SK-N-SH (cell line): ENCODE measurements around the gene SLC40A1. TPM values are rescaled to one million over a fixed set of nuclear protein-coding genes. Genes with fewer than 3 reads are reported as not detected.

Experiments used
- CTCF ChIA-PET: fragments of 300-600, 350-600 bp; formaldehyde crosslinking; extraction: SDS; loops from one replicate; lab custom pipeline; 2021; lab: Yijun Ruan, JAX
- POLR2A ChIA-PET: fragments of 350-600 bp; sonication (Branson Sonifier 250); formaldehyde crosslinking; extraction: SDS; loops from one replicate; lab custom pipeline; 2020; ENCODE audit warnings: antibody characterized with exemption, inconsistent platforms; lab: Yijun Ruan, JAX
- DNase-seq: peaks from one replicate; pipeline ENCODE4 v3.0.0; 2012
- H2AFZ ChIP-seq: fragments of 200-600 bp; sonication (generic); 2 replicates; pipeline ENCODE4 v1.8.1; 2016; ENCODE audit warnings: antibody characterized with exemption, mild to moderate bottlenecking, low read depth
- H3F3A ChIP-seq: fragments of 200-600 bp; sonication (generic); replicated peaks from 2 replicates; pipeline ENCODE3; 2016; ENCODE audit warnings: antibody characterized with exemption, mild to moderate bottlenecking; ENCODE audit not compliant: insufficient read depth
- H3K27ac ChIP-seq, 2 experiments: fragments of 200-500 bp in 1 of 2; fragments of 200-600 bp in 1 of 2; sonication (Bioruptor generic) in 1 of 2; sonication (generic), shearing (Covaris generic) in 1 of 2; 2 replicates each; pipeline versions ENCODE4 v1.5.1 to v1.6.1; 2014 to 2016; ENCODE audit warnings: low read depth in 2 of 2, inconsistent platforms in 1 of 2, low read length in 1 of 2, mild to moderate bottlenecking in 1 of 2, mixed read lengths in 1 of 2
- H3K27me3 ChIP-seq: fragments of 200-600 bp; sonication (generic), shearing (Covaris generic); 2 replicates; pipeline ENCODE4 v1.6.1; 2016; ENCODE audit warnings: mixed run types; ENCODE audit not compliant: insufficient read depth
- H3K36me3 ChIP-seq, 2 experiments: fragments of 200-500 bp in 1 of 2; fragments of 200-600 bp in 1 of 2; sonication (Bioruptor generic) in 1 of 2; sonication (generic) in 1 of 2; replicated peaks in 1 of 2; 2 replicates each; pipeline versions ENCODE3 to v1.5.1; 2014 to 2016; ENCODE audit warnings: low read length in 1 of 2, mild to moderate bottlenecking in 1 of 2; ENCODE audit not compliant: insufficient read depth in 2 of 2, control insufficient read depth in 1 of 2
- H3K4me1 ChIP-seq, 2 experiments: fragments of 200-500 bp in 1 of 2; fragments of 200-600 bp in 1 of 2; sonication (Bioruptor generic) in 1 of 2; sonication (generic), shearing (Covaris generic) in 1 of 2; 2 replicates each; pipeline versions ENCODE4 v1.5.1 to v1.6.1; 2014 to 2016; ENCODE audit warnings: low read depth in 1 of 2, low read length in 1 of 2, mixed run types in 1 of 2; ENCODE audit not compliant: insufficient read depth in 2 of 2, control insufficient read depth in 1 of 2
- H3K4me2 ChIP-seq: fragments of 200-600 bp; sonication (generic), shearing (Covaris generic); 2 replicates; pipeline ENCODE4 v1.6.1; 2017; ENCODE audit warnings: mixed run types
- H3K4me3 ChIP-seq, 2 experiments: fragments of 200-500 bp in 1 of 2; fragments of 200-600 bp in 1 of 2; sonication (Bioruptor generic) in 1 of 2; sonication (generic), shearing (Covaris generic) in 1 of 2; 2 replicates each; pipeline versions ENCODE4 v1.5.1 to v1.8.1; 2014 to 2016; ENCODE audit warnings: low read depth in 2 of 2, inconsistent platforms in 1 of 2, low read length in 1 of 2, mild to moderate bottlenecking in 1 of 2, mixed read lengths in 1 of 2, moderate library complexity in 1 of 2
- H3K79me2 ChIP-seq: fragments of 200-600 bp; sonication (generic); 2 replicates; pipeline ENCODE4 v1.8.1; 2017; ENCODE audit warnings: mild to moderate bottlenecking; ENCODE audit not compliant: insufficient read depth
- H3K9ac ChIP-seq: fragments of 200-600 bp; sonication (generic); 2 replicates; pipeline ENCODE4 v1.6.1; 2017; ENCODE audit warnings: mixed run types
- H3K9me2 ChIP-seq: fragments of 200-600 bp; sonication (generic); 2 replicates; pipeline ENCODE4 v1.6.1; 2017; ENCODE audit warnings: mixed run types
- H3K9me3 ChIP-seq: fragments of 200-600 bp; sonication (generic); 2 replicates; pipeline ENCODE4 v1.6.1; 2017; ENCODE audit warnings: mixed run types, mild to moderate bottlenecking, moderate library complexity
- H4K20me1 ChIP-seq: fragments of 200-600 bp; sonication (generic); 2 replicates; pipeline ENCODE4 v1.6.1; 2017; ENCODE audit warnings: mild to moderate bottlenecking, mixed run types; ENCODE audit not compliant: insufficient read depth
- CHD2 ChIP-seq: fragments of 150-350 bp; IDR thresholded peaks from 2 replicates; pipeline ENCODE4 v1.6.1; 2018; ENCODE audit warnings: low read length; ENCODE audit not compliant: partially characterized antibody
- ELF1 ChIP-seq: IDR thresholded peaks from 2 replicates; pipeline ENCODE4 v1.4.0; 2012
- EP300 ChIP-seq, 2 experiments: IDR thresholded peaks; 2 replicates each; pipeline versions ENCODE4 v1.4.0 to v1.6.1; 2012; ENCODE audit warnings: borderline replicate concordance in 1 of 2, low read depth in 1 of 2, low read length in 1 of 2
- EZH2phosphoT487 ChIP-seq: fragments of 200-600 bp; sonication (generic); IDR thresholded peaks from 2 replicates; pipeline ENCODE4 v1.6.1; 2017; ENCODE audit warnings: low read depth, mixed run types, mild to moderate bottlenecking, antibody characterized with exemption, moderate library complexity, borderline replicate concordance
- GABPA ChIP-seq: IDR thresholded peaks from 2 replicates; pipeline ENCODE4 v1.4.0; 2012; ENCODE audit warnings: low read depth, mild to moderate bottlenecking
- JUND ChIP-seq: IDR thresholded peaks from 2 replicates; pipeline ENCODE4 v1.4.0; 2012
- MEF2A ChIP-seq: IDR thresholded peaks from 2 replicates; pipeline ENCODE4 v1.4.0; 2012; ENCODE audit warnings: low read depth, borderline replicate concordance
- NFIC ChIP-seq: IDR thresholded peaks from 2 replicates; pipeline ENCODE4 v1.4.0; 2012; ENCODE audit warnings: borderline replicate concordance
- NRF1 ChIP-seq: IDR thresholded peaks from 2 replicates; pipeline ENCODE4 v1.6.1; 2012; ENCODE audit warnings: low read depth, mild to moderate bottlenecking, low read length
- PBX3 ChIP-seq: IDR thresholded peaks from 2 replicates; pipeline ENCODE4; 2012
- POLR2AphosphoS5 ChIP-seq: IDR thresholded peaks from 2 replicates; pipeline ENCODE4 v1.6.1; 2012; ENCODE audit warnings: low read depth, low read length
- REST ChIP-seq: IDR thresholded peaks from 2 replicates; pipeline ENCODE4 v1.6.1; 2012; ENCODE audit warnings: mild to moderate bottlenecking, low read depth, low read length, moderate library complexity
- SMC3 ChIP-seq: IDR thresholded peaks from 2 replicates; pipeline ENCODE4 v1.6.1; 2012; ENCODE audit warnings: low read depth, low read length, improper control_type of control experiment
- TAF1 ChIP-seq: IDR thresholded peaks from 2 replicates; pipeline ENCODE4 v1.6.1; 2012; ENCODE audit warnings: low read depth, mild to moderate bottlenecking, low read length, moderate library complexity, borderline replicate concordance
- TCF12 ChIP-seq: IDR thresholded peaks from 2 replicates; pipeline ENCODE4 v1.4.0; 2012
- TEAD4 ChIP-seq: IDR thresholded peaks from 2 replicates; pipeline ENCODE4 v1.4.0; 2012; ENCODE audit warnings: mild to moderate bottlenecking, borderline replicate concordance; ENCODE audit not compliant: insufficient read depth
- YY1 ChIP-seq: IDR thresholded peaks from 2 replicates; pipeline ENCODE4 v1.4.0; 2012; ENCODE audit warnings: low read depth, mild to moderate bottlenecking
- ZBTB33 ChIP-seq: IDR thresholded peaks from 2 replicates; pipeline ENCODE4 v1.4.0; 2012; ENCODE audit warnings: low read depth, borderline replicate concordance
- WGBS: methylation state at CpG from one replicate; pipeline ENCODE4 v1.1.6; 2017; ENCODE audit warnings: low lambda C conversion rate; 5-methylcytosine and 5-hydroxymethylcytosine counted together
- polyA plus RNA-seq, 3 experiments: library from polyadenylated mRNA; depleted of rRNA; stranded (reverse); fragments of >200 nt; gene quantifications; 2 replicates each; pipeline ENCODE4 v1.2.3, GENCODE V29; 2012

SLC40A1 gene
- polyA plus RNA-seq, 1 of the 3 experiments (the other 2 are of a cell fraction), result 1.8 TPM

- Histone ChIP-seq H3K36me3 (peaks cover 4% of the 10 kb centered on the region in 2 experiments), H3K4me3 (peak overlapping the region; percentile 69 to 71), H3K9ac (no peak overlapping the region), H3K4me2 (peak overlapping the region; percentile 79), H3K9me2 (no peaks in the 10 kb centered on the region), H3K27ac (no peak overlapping the region), H3K27me3 (no peaks in the 10 kb centered on the region), H3K79me2 (no peaks in the 10 kb centered on the region), H2AFZ (peak overlapping the region; percentile 96), H4K20me1 (no peaks in the 10 kb centered on the region), H3K4me1 (peaks cover 0 to 10% of the 10 kb centered on the region in 2 experiments; a peak in 1 of 4 replicates), H3F3A (no peaks in the 10 kb centered on the region), H3K9me3 (no peaks in the 10 kb centered on the region)
- DNase-seq, result no peak
- CTCF ChIA-PET, result interaction anchor here (1.5 kb wide), 1 partner anchor 81 kb away, joined by 5 read pairs; the partner anchor contains the start of gene ASNSD1
- POLR2A ChIA-PET, result interaction anchor here (2.4 kb wide), 1 partner anchor 138 kb away, joined by 9 read pairs; the partner anchor contains the start of gene WDR75
- WGBS, result 90% methylated on average over 11 of the region's 11 CpGs
- TF ChIP-seq TEAD4, result no peak
Measured at GRCh38 chr2:189579585-189580186, 900 bp downstream of the SLC40A1 start.

- Histone ChIP-seq H3K4me3 (no peak overlapping the region), H3K79me2 (no peaks in the 10 kb centered on the region), H3K27ac (no peak overlapping the region), H3F3A (no peaks in the 10 kb centered on the region), H3K36me3 (peaks cover 7 to 16% of the 10 kb centered on the region in 2 experiments)
- DNase-seq, result no peak
- CTCF ChIA-PET, result no interaction called here
- TF ChIP-seq NRF1, result no peak
- no peak for TF ChIP-seq NFIC
- no peak for TF ChIP-seq TAF1
- TF ChIP-seq EP300 (IDR thresholded peaks at IDR 0.05; ENCODE audit: borderline replicate concordance in 1 of 2, low read depth in 1 of 2, low read length in 1 of 2), result no peak
- TF ChIP-seq PBX3, result no peak
- TF ChIP-seq ELF1, result no peak
- no peak for TF ChIP-seq REST
- TF ChIP-seq MEF2A, result no peak
- no peak for TF ChIP-seq TCF12
- TF ChIP-seq ZBTB33, result no peak
- TF ChIP-seq GABPA, result no peak
- TF ChIP-seq POLR2AphosphoS5, result no peak
- TF ChIP-seq CHD2, result no peak
- no peak for TF ChIP-seq EZH2phosphoT487
- no peak for TF ChIP-seq SMC3
- no peak for TF ChIP-seq JUND
- TF ChIP-seq YY1, result no peak
- TF ChIP-seq, all 33 proteins: peak for 0
- Histone ChIP-seq H3K4me1 (peaks cover 0 to 10% of the 10 kb centered on the region in 2 experiments; a peak in 1 of 4 replicates), H3K4me2 (no peak overlapping the region), H3K9me3 (no peaks in the 10 kb centered on the region), H4K20me1 (no peaks in the 10 kb centered on the region), H3K27me3 (no peaks in the 10 kb centered on the region), H2AFZ (no peak overlapping the region), H3K9ac (no peak overlapping the region), H3K9me2 (no peaks in the 10 kb centered on the region)
- POLR2A ChIA-PET, result no interaction called here
- WGBS, result 77% methylated on average over 1 of the region's 1 CpG
Measured at GRCh38 chr2:189578272-189578950, 2.2 kb downstream of the SLC40A1 start.
